ENCODE measurements around the gene HRK. TPM values are rescaled to one million over a fixed set of nuclear protein-coding genes. Genes with fewer than 3 reads are reported as not detected.

The HRK gene
- total RNA-seq, 1 experiment from 2014 or later: 2.6 TPM

- H4K20me1 ChIP-seq (ENCODE audit: control insufficient read depth, insufficient read depth, insufficient read length): no peaks in the 10 kb centered on the region
- H3K27ac Mint-ChIP-seq: no peak overlapping the region
- H4K8ac ChIP-seq (replicated peaks; ENCODE audit: insufficient read length, low read depth, low read length): no peak overlapping the region
- H3K4me3 Mint-ChIP-seq: peak overlapping the region; percentile 73 to 90
- H3K14ac ChIP-seq (ENCODE audit: insufficient read depth, low read length): 0 out of 2 replicates have a peak overlapping the region, but pooled peaks have one; percentile 11
- no peak overlapping the region for H2BK20ac ChIP-seq (ENCODE audit: low read depth, low read length, poor library complexity, severe bottlenecking)
- WGBS (ENCODE audit: extremely low coverage, insufficient read length, low lambda C conversion rate): no CpG with 5 or more reads among the region's 65 CpGs
- H3K4me1 ChIP-seq (ENCODE audit: insufficient read depth, low read length): no peaks in the 10 kb centered on the region
- no peak overlapping the region for H3K4ac ChIP-seq (ENCODE audit: low read depth, low read length)
- DNase-seq: peak; percentile 81
- no peak overlapping the region for H2BK15ac ChIP-seq (ENCODE audit: low read depth, low read length)
- no peaks in the 10 kb centered on the region; a peak in 1 of 5 replicates for H3K9me3 Mint-ChIP-seq
- H2BK5ac ChIP-seq (ENCODE audit: insufficient read length, low read length): no peak overlapping the region
- H4K5ac ChIP-seq (ENCODE audit: insufficient read length, low read depth, low read length): no peak overlapping the region
- no peak overlapping the region for H3T11ph ChIP-seq (ENCODE audit: low read length)
- peaks cover 47% of the 10 kb centered on the region for H3K27me3 ChIP-seq (ENCODE audit: insufficient read depth, low read length)
- H3K23ac ChIP-seq (ENCODE audit: insufficient read length, low read depth, low read length): no peak overlapping the region
- no peak overlapping the region for H3K9ac ChIP-seq (ENCODE audit: extremely low read depth, insufficient read length, low read length)
- no peak overlapping the region for H4K91ac ChIP-seq (ENCODE audit: insufficient read length, low read depth, low read length)
- H3K27ac ChIP-seq (ENCODE audit: insufficient read length, low read depth, low read length): no peak overlapping the region
- H2AK5ac ChIP-seq (ENCODE audit: insufficient read length, low read length): no peak overlapping the region
- no peaks in the 10 kb centered on the region; a peak in 1 of 7 replicates for H3K36me3 Mint-ChIP-seq (ENCODE audit: insufficient read depth in 1 of 3, low read depth in 3 of 3)
- TF ChIP-seq CTCF (conservative IDR thresholded peaks at IDR 0.05): no peak; the same call in 2 of the 3 replicates
- H3K18ac ChIP-seq (ENCODE audit: insufficient read length, low read depth, low read length): no peak overlapping the region
- peaks cover 96% of the 10 kb centered on the region for H3K27me3 Mint-ChIP-seq (ENCODE audit: low read depth)
- peak overlapping the region; percentile 59 for H3K4me2 ChIP-seq (ENCODE audit: insufficient read depth, insufficient read length, low read length)
- H2AFZ ChIP-seq (ENCODE audit: low read length): no peak overlapping the region
- H3K79me2 ChIP-seq (ENCODE audit: insufficient read depth, low read length): no peaks in the 10 kb centered on the region
- H3K79me1 ChIP-seq (ENCODE audit: insufficient read depth, low read depth, low read length, poor library complexity, severe bottlenecking): no peaks in the 10 kb centered on the region
- no peak overlapping the region for H2BK12ac ChIP-seq (ENCODE audit: insufficient read length, low read depth, low read length)
- H3K56ac ChIP-seq (ENCODE audit: insufficient read length, low read depth, low read length): no peak overlapping the region
- H2BK120ac ChIP-seq (ENCODE audit: low read depth, low read length, poor library complexity, severe bottlenecking): no peak overlapping the region
- peaks cover 41 to 48% of the 10 kb centered on the region in 2 experiments for H3K4me1 Mint-ChIP-seq
- no peaks in the 10 kb centered on the region for H3K9me3 ChIP-seq (ENCODE audit: control insufficient read depth, low read depth, low read length)
- H3K23me2 ChIP-seq (ENCODE audit: insufficient read length, low read depth, low read length, poor library complexity, severe bottlenecking): peaks cover 22% of the 10 kb centered on the region
Observed at GRCh38 chr12:116880817-116881324, 370 bp downstream of the HRK start.
